Naive thymus-derived CD8-positive, alpha-beta T cell (primary cell): Measurements from ENCODE around the gene DUSP12. TPM values are rescaled to one million over a fixed set of nuclear protein-coding genes. Genes with fewer than 3 reads are reported as not detected.
A peak's percentile ranks its signal among the peaks of the same experiment; 100 is the strongest.
"Not testable (repeated sequence)": the region's sequence is repeated elsewhere in the genome, so short reads cannot be mapped to it uniquely, and the experiment has no call there.

Source experiments
- ATAC-seq, 2 donors: fragments of 150-1000 bp; cut with Tn5 transposase in 1 of 2; sonication (Bioruptor Pico), chemical (Tn5 transposase) in 1 of 2; 1 replicate in 1 of 2; 2 replicates in 1 of 2; pipeline ENCODE4 v1.10.0; 2021; ENCODE audit warnings: mild to moderate bottlenecking in 2 of 2, moderate library complexity in 2 of 2
- POLR2A ChIA-PET: fragments of 350-600 bp; sonication (Branson Sonifier 250); formaldehyde crosslinking; loops from one replicate; lab custom pipeline; 2021; ENCODE audit warnings: antibody characterized with exemption; lab: Charles Lee
- DNase-seq, 10 donors: peaks; one replicate each; pipeline versions ENCODE4 v3.0.0 to v3.0.0-alpha.2; 2020 to 2022
- H3K27ac Mint-ChIP-seq, 10 donors: one replicate each; pipeline ENCODE4 v1.8.0; 2020 to 2022; ENCODE audit warnings: mild to moderate bottlenecking in 10 of 10, mixed read lengths in 10 of 10, moderate library complexity in 4 of 10, inconsistent platforms in 1 of 10
- H3K27me3 Mint-ChIP-seq, 5 donors: one replicate each; pipeline ENCODE4 v1.8.0; 2021 to 2022; ENCODE audit warnings: mixed read lengths in 5 of 5
- H3K36me3 Mint-ChIP-seq, 3 donors: one replicate each; pipeline ENCODE4 v1.8.0; 2020 to 2022; ENCODE audit warnings: mixed read lengths in 3 of 3, mild to moderate bottlenecking in 2 of 3, inconsistent platforms in 1 of 3
- H3K4me1 Mint-ChIP-seq, 4 donors: one replicate each; pipeline ENCODE4 v1.8.0; 2021 to 2022; ENCODE audit warnings: mixed read lengths in 4 of 4
- H3K4me3 Mint-ChIP-seq, 10 donors: one replicate each; pipeline ENCODE4 v1.8.0; 2020 to 2022; ENCODE audit warnings: mild to moderate bottlenecking in 10 of 10, mixed read lengths in 10 of 10, moderate library complexity in 6 of 10, inconsistent platforms in 1 of 10
- H3K9me3 Mint-ChIP-seq, 9 donors: one replicate each; pipeline ENCODE4 v1.8.0; 2020 to 2022; ENCODE audit warnings: mixed read lengths in 9 of 9, mild to moderate bottlenecking in 3 of 9, inconsistent platforms in 1 of 9, moderate library complexity in 1 of 9
- polyA plus RNA-seq, 3 donors: library from polyadenylated mRNA; unstranded; fragments of 300-500 nt; fragmentation: Illumina TruSeq; gene quantifications; one replicate each; pipeline ENCODE4 v1.2.3, GENCODE V29; 2021
- total RNA-seq, 8 experiments: library from RNA in 2 of 8; stranded (reverse) in 2 of 8; gene quantifications; one replicate each; pipeline ENCODE4 v1.2.3 and lab custom pipeline; 2021 to 2026

The DUSP12 gene
- total and polyA plus RNA-seq, 5 experiments from 2014 or later = 38.4 to 73.1 (median 62.7) TPM

- Mint-ChIP-seq H3K4me3 (no peak within 1 kb of the TSS), H3K36me3 (no peaks in the 10 kb centered on the region), H3K9me3 (no peaks in the 10 kb centered on the region), H3K27ac (peak within 1 kb of the TSS in 2 of 10 donors; percentile 15 to 77), H3K4me1 (peaks cover 13 to 51% (median 15%) of the 10 kb centered on the region in 4 donors), H3K27me3 (peaks cover 0 to 8% (median 4%) of the 10 kb centered on the region in 5 donors)
- POLR2A ChIA-PET = interaction anchor here (0.6 kb wide), 1 partner anchor 397 kb away, joined by 3 read pairs; no protein-coding TSS in a partner anchor
- ATAC-seq (no peak), DNase-seq (no peak)
These were observed 28.4 kb upstream of the DUSP12 start, which contains the start of gene FCRLB for GRCh38 chr1:161720956-161721737. Gene FCRLB (plus strand): TSS chr1:161721544. CDS start chr1:161722673, 1,129 bp downstream.

- POLR2A ChIA-PET = interaction anchor here (0.6 kb wide), 1 partner anchor 398 kb away, joined by 3 read pairs; no protein-coding TSS in a partner anchor
These were observed 27.7 kb upstream of the DUSP12 start for GRCh38 chr1:161721738-161722343.

GRCh38 chr1:161722406-161722805, 27.2 kb upstream of the DUSP12 start:
- H3K36me3 Mint-ChIP-seq = no peaks in the 10 kb centered on the region
- H3K4me3 Mint-ChIP-seq = no peak overlapping the region
- DNase-seq (no peak), ATAC-seq (no peak)
- H3K9me3 Mint-ChIP-seq = no peaks in the 10 kb centered on the region
- POLR2A ChIA-PET = no interaction called here
- H3K4me1 Mint-ChIP-seq = peaks cover 13 to 48% (median 16%) of the 10 kb centered on the region in 4 donors
- H3K27me3 Mint-ChIP-seq = peaks cover 0 to 5% (median 1%) of the 10 kb centered on the region in 5 donors
- H3K27ac Mint-ChIP-seq = no peak overlapping the region

More at GRCh38 chr1:161721738-161722343, 27.7 kb upstream of the DUSP12 start:
- Mint-ChIP-seq H3K36me3 (no peaks in the 10 kb centered on the region), H3K4me3 (no peak overlapping the region), H3K27me3 (peaks cover 0 to 8% (median 4%) of the 10 kb centered on the region in 5 donors), H3K9me3 (no peaks in the 10 kb centered on the region), H3K27ac (peak overlapping the region in 2 of 10 donors; percentile 15 to 77), H3K4me1 (peaks cover 13 to 52% (median 15%) of the 10 kb centered on the region in 4 donors)
- DNase-seq (no peak), ATAC-seq (no peak)

- Mint-ChIP-seq H3K27me3 (peaks cover 0 to 5% (median 0%) of the 10 kb centered on the region in 5 donors), H3K36me3 (no peaks in the 10 kb centered on the region), H3K4me1 (peaks cover 16 to 52% (median 25%) of the 10 kb centered on the region in 4 donors), H3K4me3 (no peak overlapping the region), H3K27ac (no peak overlapping the region), H3K9me3 (no peaks in the 10 kb centered on the region)
- no peak for DNase-seq
- POLR2A ChIA-PET = interaction anchor here (0.7 kb wide), 1 partner anchor 151 kb away, joined by 3 read pairs; no protein-coding TSS in a partner anchor
- no peak for ATAC-seq
These were observed 26.0 kb upstream of the DUSP12 start for GRCh38 chr1:161723459-161724141.

- not testable (repeated sequence) for H3K9me3 Mint-ChIP-seq, H3K36me3 Mint-ChIP-seq, DNase-seq, ATAC-seq, H3K27me3 Mint-ChIP-seq
- Mint-ChIP-seq H3K27ac (peak overlapping the region in 9 of 10 donors; percentile 50 to 93 (median 77)), H3K4me3 (peak overlapping the region; percentile 91 to 99 (median 94)), H3K4me1 (peaks cover 20 to 54% (median 37%) of the 10 kb centered on the region in 4 donors)
- POLR2A ChIA-PET = interaction anchor here (1.4 to 2.7 kb wide), 7 partner anchors 13 to 218 kb away, joined by 3 to 49 read pairs (median 12); partner anchors contain the start of gene DUSP12
These were observed 24.2 kb upstream of the DUSP12 start for GRCh38 chr1:161725258-161725907.

GRCh38 chr1:161725908-161726472, 23.6 kb upstream of the DUSP12 start:
- DNase-seq (peak; percentile 5 to 63 (median 36)), ATAC-seq (peak; percentile 36 to 45)
- Mint-ChIP-seq H3K36me3 (no peaks in the 10 kb centered on the region), H3K4me3 (peak overlapping the region; percentile 91 to 99 (median 94)), H3K4me1 (peaks cover 20 to 57% (median 38%) of the 10 kb centered on the region in 4 donors), H3K27ac (peak overlapping the region; percentile 58 to 93 (median 88)), H3K9me3 (no peaks in the 10 kb centered on the region), H3K27me3 (peaks cover 0 to 5% (median 0%) of the 10 kb centered on the region in 5 donors)
- POLR2A ChIA-PET = interaction anchor here (0.7 to 2.7 kb wide), 10 partner anchors 9 to 219 kb away, joined by 3 to 49 read pairs (median 7); partner anchors contain the start of gene DUSP12

- H3K4me1 Mint-ChIP-seq = peaks cover 20 to 54% (median 38%) of the 10 kb centered on the region in 4 donors
These were observed 22.9 kb upstream of the DUSP12 start for GRCh38 chr1:161726473-161727255.

GRCh38 chr1:161727256-161727924, 22.2 kb upstream of the DUSP12 start:
- POLR2A ChIA-PET = interaction anchor here (0.5 to 2.7 kb wide), 9 partner anchors 11 to 780 kb away, joined by 3 to 49 read pairs (median 8); partner anchors contain the start of gene DUSP12
- peak in 9 of 10 donors; percentile 9 to 85 (median 61) for DNase-seq
- H3K27ac Mint-ChIP-seq = peak overlapping the region; percentile 45 to 97 (median 92)
- no peaks in the 10 kb centered on the region for H3K9me3 Mint-ChIP-seq
- H3K4me3 Mint-ChIP-seq = peak overlapping the region; percentile 91 to 99 (median 94)
- peaks cover 20 to 48% (median 38%) of the 10 kb centered on the region in 4 donors for H3K4me1 Mint-ChIP-seq
- peak; percentile 50 to 53 for ATAC-seq
- H3K36me3 Mint-ChIP-seq = no peaks in the 10 kb centered on the region
- H3K27me3 Mint-ChIP-seq = peaks cover 0 to 6% (median 0%) of the 10 kb centered on the region in 5 donors

More at GRCh38 chr1:161726473-161727255, 22.9 kb upstream of the DUSP12 start:
- peak; percentile 48 to 88 (median 68) for DNase-seq
- Mint-ChIP-seq H3K27me3 (peaks cover 0 to 7% (median 0%) of the 10 kb centered on the region in 5 donors), H3K27ac (peak overlapping the region; percentile 58 to 95 (median 90)), H3K9me3 (no peaks in the 10 kb centered on the region), H3K36me3 (no peaks in the 10 kb centered on the region), H3K4me3 (peak overlapping the region; percentile 91 to 99 (median 94))
- ATAC-seq = peak; percentile 67 to 71
- POLR2A ChIA-PET = interaction anchor here (0.5 to 2.7 kb wide), 14 partner anchors 10 to 781 kb away, joined by 3 to 49 read pairs (median 5); partner anchors contain the start of gene DUSP12

- H3K4me3 Mint-ChIP-seq = peak overlapping the region in 7 of 10 donors; percentile 1 to 99 (median 94)
- peaks cover 22 to 48% (median 38%) of the 10 kb centered on the region in 4 donors for H3K4me1 Mint-ChIP-seq
- peaks cover 0 to 6% (median 0%) of the 10 kb centered on the region in 5 donors for H3K27me3 Mint-ChIP-seq
- H3K9me3 Mint-ChIP-seq = no peaks in the 10 kb centered on the region
- peak overlapping the region in 1 of 10 donors; percentile 17 for H3K27ac Mint-ChIP-seq
- no peak for ATAC-seq
- DNase-seq = no peak
- no peaks in the 10 kb centered on the region for H3K36me3 Mint-ChIP-seq
- POLR2A ChIA-PET = interaction anchor here (0.6 kb wide), 1 partner anchor 199 kb away, joined by 3 read pairs; no protein-coding TSS in a partner anchor
These were observed 21.0 kb upstream of the DUSP12 start for GRCh38 chr1:161728376-161729226.
